GM20431 (cell line): ENCODE measurements around the gene KIAA0753.
"Not testable (repeated sequence)": the region's sequence is repeated elsewhere in the genome, so short reads cannot be mapped to it uniquely, and the experiment has no call there.

Source experiments
- in situ Hi-C: fragments of 300-500 bp; cut with MseI, MboI; formaldehyde crosslinking; loops from one replicate; pipeline ENCODE4 v1.15.0; 2020; ENCODE audit warnings: low sequenced_read_pairs; ENCODE audit not compliant: unreplicated experiment

The KIAA0753 gene

GRCh38 chr17:6610011-6610410 lies 30.5 kb downstream of the KIAA0753 start:
- in situ Hi-C loops: no loop called here

DNA sequence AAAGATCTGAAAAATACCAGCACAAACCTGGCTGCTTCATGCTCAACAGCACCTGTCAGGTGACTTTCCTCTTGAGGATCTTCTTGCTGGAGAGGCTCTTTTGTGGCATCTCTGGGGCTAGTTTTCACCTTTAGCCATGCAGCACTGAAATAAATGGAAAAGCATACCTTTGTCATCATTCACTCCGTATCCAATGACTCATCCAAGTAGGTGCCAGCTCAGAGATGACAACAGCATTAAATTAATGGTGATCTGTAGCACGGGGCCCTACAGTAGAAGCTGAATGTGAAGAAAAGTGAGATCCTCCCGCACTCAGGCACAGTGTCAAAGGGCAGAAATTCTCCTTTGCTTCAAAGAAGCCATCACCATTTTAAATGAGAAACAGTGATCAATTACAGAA lies 32.2 kb downstream of the KIAA0753 start:
- in situ Hi-C loops: no loop called here

DNA sequence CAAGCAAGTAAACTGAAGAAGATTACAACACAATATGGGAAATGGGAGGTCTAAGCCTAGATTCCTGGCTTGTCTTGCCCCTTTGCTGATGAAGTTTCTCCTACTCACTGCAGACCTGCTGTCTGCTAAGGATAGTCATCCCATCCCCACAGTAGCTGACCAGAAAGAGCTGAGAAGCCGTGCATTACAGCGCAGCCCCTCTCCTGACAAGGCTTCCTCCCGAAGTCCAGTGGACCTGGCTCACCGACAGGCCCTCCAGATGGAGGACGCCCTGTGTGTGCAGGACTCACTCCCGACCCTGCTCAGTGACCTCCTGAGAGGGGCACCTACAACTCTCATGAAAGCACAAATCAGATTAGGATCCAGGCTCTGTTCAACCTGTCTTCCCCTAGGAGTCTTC lies 35.4 kb downstream of the KIAA0753 start:
- in situ Hi-C loops: no loop called here

DNA sequence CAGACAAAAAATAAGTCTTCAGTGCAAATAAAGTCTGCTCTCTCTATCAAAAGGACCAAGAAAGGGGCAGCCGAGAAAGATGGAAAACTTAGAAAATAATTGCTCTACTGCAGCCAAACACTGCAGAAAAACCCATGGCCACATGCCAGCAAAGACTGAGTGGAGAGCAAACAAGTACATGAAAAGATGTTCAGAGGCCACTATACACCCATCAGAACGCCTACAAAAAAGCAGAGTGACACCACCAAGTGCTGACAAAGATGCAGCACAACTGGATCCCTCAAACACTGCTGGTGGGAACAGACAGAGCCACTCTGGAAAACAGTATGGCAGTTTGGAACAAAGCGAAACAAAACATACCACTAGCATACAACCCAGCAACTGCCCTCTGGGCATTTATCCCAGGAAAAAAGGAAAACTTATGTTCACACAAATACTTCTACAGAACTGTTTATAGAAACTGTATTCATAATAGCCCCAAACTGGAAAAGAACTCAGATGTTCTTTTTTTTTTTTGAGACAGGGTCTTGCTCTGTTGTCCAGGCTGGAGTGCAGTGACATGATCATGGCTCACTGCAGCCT lies 36.7 kb downstream of the KIAA0753 start:
- in situ Hi-C loops: no loop called here

DNA sequence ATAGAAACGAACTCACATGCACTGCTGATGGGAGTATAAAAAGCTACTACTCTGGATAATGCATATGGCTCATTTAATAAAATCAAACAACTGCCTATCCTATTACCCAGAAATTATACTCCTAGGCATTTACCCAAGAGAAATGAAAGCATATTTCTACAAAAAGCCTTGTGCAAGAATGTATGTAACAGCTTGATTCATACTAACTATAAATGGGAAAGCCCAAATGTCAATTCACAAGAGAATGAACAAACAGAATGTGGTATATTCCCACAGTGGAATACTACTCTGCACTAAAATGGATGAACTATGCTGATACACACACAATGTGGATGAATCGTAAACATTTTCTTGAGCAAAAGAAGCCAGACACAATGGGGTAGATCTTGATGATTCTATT lies 38.4 kb downstream of the KIAA0753 start:
- in situ Hi-C loops: no loop called here

DNA sequence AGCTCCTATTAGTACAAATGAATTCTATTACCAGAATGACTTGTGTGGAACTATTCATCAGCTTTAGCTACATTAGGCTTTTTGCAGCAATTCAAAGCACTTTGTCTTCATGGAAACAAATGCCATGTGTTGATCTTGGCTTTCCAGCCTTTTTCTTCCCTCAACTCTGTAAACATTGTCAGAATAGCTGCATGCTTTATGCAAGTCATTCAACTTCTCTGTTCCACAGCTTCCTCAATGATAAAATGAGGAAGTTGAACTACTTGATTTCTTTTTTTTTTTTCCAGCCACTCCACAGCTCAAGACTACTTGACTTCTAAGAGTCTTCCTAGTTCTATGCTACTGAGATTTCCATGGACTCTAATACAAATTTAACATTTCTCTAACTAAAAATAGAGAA lies 41.1 kb downstream of the KIAA0753 start:
- in situ Hi-C loops: no loop called here

GRCh38 chr17:6597727-6598126 lies 42.8 kb downstream of the KIAA0753 start:
- in situ Hi-C loops: no loop called here

GRCh38 chr17:6596941-6597340 lies 43.6 kb downstream of the KIAA0753 start:
- in situ Hi-C loops: no loop called here

DNA sequence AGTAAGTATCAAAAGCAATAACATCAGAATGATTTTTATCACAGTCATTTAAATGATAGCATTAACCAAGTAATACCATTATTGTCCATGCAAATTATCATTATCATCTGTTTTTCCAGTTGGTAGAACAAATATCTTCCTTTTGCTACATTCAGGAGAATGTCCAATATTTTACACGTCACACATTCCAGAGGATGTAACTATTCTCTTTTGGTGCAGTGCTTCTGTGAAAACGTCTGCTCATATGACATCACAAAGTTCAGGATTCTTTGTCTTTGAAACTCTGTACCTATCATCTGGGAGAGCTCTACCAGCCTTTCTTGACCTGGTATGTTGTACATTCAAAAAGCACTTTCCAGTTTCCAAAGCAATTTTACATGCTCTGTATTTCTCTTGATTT lies 44.0 kb downstream of the KIAA0753 start:
- in situ Hi-C loops: no loop called here

DNA sequence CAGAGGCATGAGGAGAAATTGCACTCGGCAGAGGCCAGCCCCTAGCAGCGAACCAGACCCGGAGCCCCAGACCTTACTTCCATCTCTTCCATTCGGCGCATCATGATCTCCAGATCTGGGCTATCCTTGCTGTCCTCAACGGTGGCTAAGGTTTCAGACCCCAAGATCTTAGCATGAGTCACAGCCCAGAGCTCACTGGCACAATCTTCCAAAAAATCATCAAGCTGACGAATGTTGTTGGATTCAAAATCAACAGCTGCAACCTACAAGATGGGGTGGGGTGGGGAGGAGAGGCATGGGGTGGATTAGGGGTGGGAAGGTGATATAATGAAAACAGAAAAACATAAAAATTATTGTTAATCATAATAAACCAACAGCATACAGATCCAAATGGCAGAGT lies 44.4 kb downstream of the KIAA0753 start:
- in situ Hi-C loops: no loop called here

GRCh38 chr17:6593371-6593770 lies 47.1 kb downstream of the KIAA0753 start:
- in situ Hi-C loops: not testable (repeated sequence)

DNA sequence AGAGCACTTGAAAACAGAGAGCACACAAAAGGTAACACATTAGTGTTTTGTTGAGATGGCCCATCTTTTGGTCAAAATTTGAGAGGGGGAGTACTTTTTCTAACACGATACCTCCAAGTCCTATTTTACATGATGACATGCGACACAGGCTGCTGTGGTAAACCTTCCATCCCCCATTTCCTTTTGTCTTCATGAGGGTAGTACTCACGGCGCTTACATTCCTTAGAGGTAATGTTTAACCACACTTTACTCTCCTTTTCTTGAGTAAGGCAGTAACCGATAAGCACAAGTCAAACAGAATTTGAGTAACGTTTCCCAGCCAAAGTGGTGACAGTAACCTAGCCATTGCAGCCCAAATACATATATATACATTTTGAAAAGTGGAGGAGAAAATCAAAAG lies 48.3 kb downstream of the KIAA0753 start:
- in situ Hi-C loops: no loop called here

DNA sequence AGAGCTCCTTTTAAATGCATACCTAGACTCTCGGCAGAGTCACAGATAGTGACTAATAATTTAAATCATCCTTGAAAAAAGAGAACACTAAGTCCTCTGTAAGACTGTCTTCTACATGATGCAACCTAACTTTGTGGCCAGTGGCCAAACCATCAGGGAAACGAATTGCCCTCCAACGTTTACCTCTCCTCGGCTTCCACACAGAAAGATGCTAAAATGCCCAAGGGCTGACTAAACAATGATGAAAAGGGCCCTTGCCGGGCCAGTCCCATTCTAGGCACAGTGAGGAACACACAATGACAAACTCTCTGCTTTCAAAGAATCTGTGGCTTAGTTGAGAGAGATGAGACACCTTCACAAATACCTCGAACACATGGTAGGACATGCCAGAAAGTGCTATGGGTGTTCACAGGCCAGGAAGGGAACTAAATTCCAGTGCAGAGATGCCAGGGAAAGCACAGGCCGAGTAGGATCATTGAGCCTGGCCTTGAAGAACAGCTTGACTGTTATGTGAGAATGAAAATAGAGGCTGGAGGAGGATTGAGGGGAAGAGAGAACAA lies 48.8 kb downstream of the KIAA0753 start:
- in situ Hi-C loops: no loop called here

GRCh38 chr17:6589266-6589946 lies 51.1 kb downstream of the KIAA0753 start:
- in situ Hi-C loops: no loop called here

- in situ Hi-C loops: no loop called here
These were observed 52.3 kb downstream of the KIAA0753 start for GRCh38 chr17:6588165-6588564.

DNA sequence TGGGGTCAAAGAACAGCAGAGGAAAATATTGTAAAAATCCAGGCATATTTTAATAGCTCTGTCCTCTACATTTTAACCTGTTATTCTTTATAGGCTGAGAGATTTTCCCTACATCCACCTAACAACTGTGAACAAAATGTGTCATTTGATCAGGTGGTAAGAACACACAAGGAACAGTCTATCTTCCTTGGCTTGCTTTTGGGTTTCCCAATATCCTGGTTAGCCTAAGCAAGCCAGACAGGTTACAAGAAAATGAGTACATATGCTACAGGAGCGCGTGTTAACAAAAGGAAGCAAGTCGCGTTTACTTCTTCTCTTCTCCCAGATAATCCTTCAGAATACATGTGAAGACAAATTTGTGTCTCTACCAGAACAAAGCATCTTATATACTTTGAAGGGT lies 53.2 kb downstream of the KIAA0753 start:
- in situ Hi-C loops: no loop called here

- in situ Hi-C loops: no loop called here
These were observed 57.1 kb downstream of the KIAA0753 start for GRCh38 chr17:6583411-6583810.

DNA sequence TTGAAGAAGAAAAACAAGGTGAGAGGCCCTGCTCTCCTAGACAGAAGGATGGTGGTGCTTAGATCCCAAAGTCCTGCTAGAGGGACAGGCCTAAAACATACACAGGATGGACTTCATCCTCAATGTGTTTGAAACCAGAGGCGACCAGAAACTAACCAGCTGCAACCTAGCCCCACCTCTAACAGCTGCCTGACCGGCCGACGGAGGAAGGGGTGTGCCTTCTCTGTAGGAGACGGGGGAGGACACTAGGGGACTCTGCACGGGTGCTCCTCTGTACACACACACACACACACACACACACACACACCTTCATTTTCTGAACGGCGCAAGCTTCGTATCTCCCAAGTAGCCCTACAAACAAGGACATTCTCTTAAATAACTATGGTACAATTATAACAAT lies 59.9 kb downstream of the KIAA0753 start:
- in situ Hi-C loops: no loop called here

- in situ Hi-C loops: no loop called here
These were observed 62.0 kb downstream of the KIAA0753 start for GRCh38 chr17:6578491-6578890.

DNA sequence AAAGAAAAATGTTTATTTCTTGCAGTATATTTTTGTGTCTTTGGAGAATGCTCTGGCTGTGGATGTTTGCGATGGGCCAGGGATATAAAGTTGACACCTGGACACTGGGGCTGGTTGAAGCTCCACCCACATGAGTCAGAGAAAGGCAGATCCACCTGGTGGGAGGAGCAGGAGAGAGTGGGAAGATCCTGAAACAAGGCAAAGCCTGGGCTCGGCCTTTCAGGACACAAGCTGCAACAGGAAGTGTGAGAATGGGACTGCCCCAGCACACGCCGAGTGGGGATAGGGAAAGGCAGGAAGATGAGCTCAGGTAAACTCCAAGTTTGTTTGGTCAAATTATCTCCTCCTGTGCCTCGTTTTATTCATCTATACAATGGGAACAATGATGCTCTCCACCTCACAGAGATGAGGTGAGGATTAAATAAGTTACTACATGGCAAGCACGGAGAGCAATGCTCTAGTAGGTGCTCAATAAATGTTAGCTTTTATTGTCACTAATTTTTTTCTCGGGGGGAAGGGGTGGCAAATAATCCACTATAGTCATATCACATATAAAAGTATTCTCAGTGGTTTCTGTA lies 62.7 kb downstream of the KIAA0753 start:
- in situ Hi-C loops: no loop called here

DNA sequence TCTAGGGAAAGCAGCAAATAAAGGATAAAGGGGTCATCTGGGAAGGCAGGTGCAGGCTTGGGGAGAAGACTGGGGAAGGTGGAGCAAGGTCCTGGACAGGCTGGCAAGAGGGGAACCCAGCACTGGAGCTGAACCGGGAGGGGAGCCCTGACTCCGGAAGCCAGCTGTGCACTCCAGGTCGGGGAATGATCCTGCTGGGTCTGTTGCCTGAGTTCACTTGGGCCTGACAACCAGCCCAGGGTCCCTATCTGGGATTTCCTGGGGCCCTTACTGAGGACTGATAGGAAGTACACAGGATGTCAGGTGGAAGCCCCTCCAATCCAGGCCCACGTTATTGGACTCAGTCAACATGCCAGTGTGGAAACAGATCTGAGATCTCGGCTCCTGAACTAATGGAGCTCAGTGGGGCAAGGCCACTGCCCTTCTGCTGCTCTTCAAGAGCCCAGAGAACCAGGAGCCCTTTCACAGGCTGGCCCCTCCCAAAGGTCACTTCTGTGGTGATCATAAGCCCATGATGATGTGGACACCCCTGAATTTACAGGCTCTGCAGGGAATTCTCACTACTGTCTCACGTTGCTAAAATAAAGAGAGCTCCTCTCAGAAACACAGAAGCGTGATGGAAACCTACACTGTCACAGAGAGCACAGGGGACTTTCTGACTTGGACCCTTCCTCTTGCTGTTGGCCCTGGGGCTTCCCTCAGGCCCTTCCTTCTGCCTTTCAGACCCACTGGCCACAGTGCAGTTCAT lies 64.3 kb downstream of the KIAA0753 start:
- in situ Hi-C loops: no loop called here
